Measurements from ENCODE around the gene SENP7. TPM values are rescaled to one million over a fixed set of nuclear protein-coding genes. Genes with fewer than 3 reads are reported as not detected.

SENP7 gene
- total and polyA plus RNA-seq, 2 donors (not counting 1 experiment from before 2014, with no cell fraction given), result 14.7 to 50.3 TPM

- Histone ChIP-seq H4K20me1 (ENCODE audit: control insufficient read depth, insufficient read depth, low read length, poor library complexity, severe bottlenecking) (no peaks in the 10 kb centered on the region), H3K4me3 (ENCODE audit: control extremely low read depth in 1 of 5, extremely low read depth in 1 of 5, insufficient read depth in 1 of 5, low read depth in 2 of 5, low read length in 4 of 5) (no peak overlapping the region), H3K4me1 (ENCODE audit: control insufficient read depth in 2 of 2, insufficient read depth in 2 of 2, low read length in 2 of 2) (no peaks in the 10 kb centered on the region), H3K36me3 (replicated peaks in 1 of 2; ENCODE audit: control extremely low read depth in 1 of 2, control insufficient read depth in 1 of 2, extremely low read depth in 1 of 2, insufficient read depth in 2 of 2, low read length in 1 of 2) (no peaks in the 10 kb centered on the region), H2AFZ (ENCODE audit: insufficient read depth, low read depth, low read length, poor library complexity, severe bottlenecking) (no peak overlapping the region), H3K9me3 (ENCODE audit: control extremely low read depth in 1 of 3, control insufficient read depth in 2 of 3, insufficient read depth in 1 of 3, low read length in 2 of 3) (peaks cover 0 to 4% (median 0%) of the 10 kb centered on the region in 3 donors), H3K4me2 (replicated peaks; ENCODE audit: low read depth, low read length, poor library complexity, severe bottlenecking) (no peak overlapping the region), H3K79me2 (ENCODE audit: control insufficient read depth, insufficient read depth, low read length) (no peaks in the 10 kb centered on the region), H3K27ac (ENCODE audit: low read length in 2 of 2) (no peak overlapping the region), H3K9ac (ENCODE audit: low read length) (no peak overlapping the region), H3K27me3 (replicated peaks in 1 of 4; ENCODE audit: control extremely low read depth in 1 of 4, control insufficient read depth in 3 of 4, insufficient read depth in 4 of 4, low read length in 3 of 4) (no peaks in the 10 kb centered on the region)
- ChIA-PET CTCF (no interaction called here), POLR2A (no interaction called here)
- peaks cover 11% of the 10 kb centered on the region for H3K27me3 Mint-ChIP-seq
- no peak for ATAC-seq (ENCODE audit: low read depth)
- no peaks in the 10 kb centered on the region for H3K9me3 Mint-ChIP-seq (ENCODE audit: insufficient read depth)
- DNase-seq, result no peak
- intact Hi-C loops (cut with micrococcal nuclease), result no loop called here
- no peak for TF ChIP-seq CTCF (IDR thresholded peaks at IDR 0.05)
- no peak for TF ChIP-seq EZH2 (IDR thresholded peaks at IDR 0.05; ENCODE audit: borderline replicate concordance, insufficient read depth, low read depth, low read length, poor library complexity, severe bottlenecking)
- H3K4me3 Mint-ChIP-seq, result no peak overlapping the region
- no CpG with 5 or more reads among the region's 2 CpGs for WGBS (ENCODE audit: insufficient coverage)
- H3K4me1 Mint-ChIP-seq, result no peaks in the 10 kb centered on the region
- no peak overlapping the region for H3K27ac Mint-ChIP-seq
Observed at GRCh38 chr3:101531473-101532086, 18.6 kb upstream of the SENP7 start.

- TF ChIP-seq CTCF (IDR thresholded peaks at IDR 0.05), result no peak
- no peak for TF ChIP-seq EZH2 (IDR thresholded peaks at IDR 0.05; ENCODE audit: borderline replicate concordance, insufficient read depth, low read depth, low read length, poor library complexity, severe bottlenecking)
- no peak overlapping the region for H3K4me2 ChIP-seq (replicated peaks; ENCODE audit: low read depth, low read length, poor library complexity, severe bottlenecking)
- Mint-ChIP-seq H3K9me3 (ENCODE audit: insufficient read depth) (no peaks in the 10 kb centered on the region), H3K4me1 (no peaks in the 10 kb centered on the region), H3K4me3 (no peak overlapping the region), H3K27ac (no peak overlapping the region), H3K27me3 (peaks cover 11% of the 10 kb centered on the region)
- H3K4me3 ChIP-seq (ENCODE audit: control extremely low read depth in 1 of 5, extremely low read depth in 1 of 5, insufficient read depth in 1 of 5, low read depth in 2 of 5, low read length in 4 of 5), result no peak overlapping the region
- peaks cover 0 to 5% (median 0%) of the 10 kb centered on the region in 3 donors for H3K9me3 ChIP-seq (ENCODE audit: control extremely low read depth in 1 of 3, control insufficient read depth in 2 of 3, insufficient read depth in 1 of 3, low read length in 2 of 3)
- intact Hi-C loops (cut with micrococcal nuclease), result no loop called here
- ATAC-seq (ENCODE audit: low read depth) (no peak), DNase-seq (no peak)
- H4K20me1 ChIP-seq (ENCODE audit: control insufficient read depth, insufficient read depth, low read length, poor library complexity, severe bottlenecking), result no peaks in the 10 kb centered on the region
- H3K27ac ChIP-seq (ENCODE audit: low read length in 2 of 2), result no peak overlapping the region
- no peak overlapping the region for H2AFZ ChIP-seq (ENCODE audit: insufficient read depth, low read depth, low read length, poor library complexity, severe bottlenecking)
- WGBS (ENCODE audit: insufficient coverage), result no CpG with 5 or more reads among the region's 2 CpGs
- no peak overlapping the region for H3K9ac ChIP-seq (ENCODE audit: low read length)
- no peaks in the 10 kb centered on the region for H3K79me2 ChIP-seq (ENCODE audit: control insufficient read depth, insufficient read depth, low read length)
- H3K4me1 ChIP-seq (ENCODE audit: control insufficient read depth in 2 of 2, insufficient read depth in 2 of 2, low read length in 2 of 2), result no peaks in the 10 kb centered on the region
- no peaks in the 10 kb centered on the region for H3K27me3 ChIP-seq (replicated peaks in 1 of 4; ENCODE audit: control extremely low read depth in 1 of 4, control insufficient read depth in 3 of 4, insufficient read depth in 4 of 4, low read length in 3 of 4)
- ChIA-PET CTCF (no interaction called here), POLR2A (no interaction called here)
- H3K36me3 ChIP-seq (replicated peaks in 1 of 2; ENCODE audit: control extremely low read depth in 1 of 2, control insufficient read depth in 1 of 2, extremely low read depth in 1 of 2, insufficient read depth in 2 of 2, low read length in 1 of 2), result no peaks in the 10 kb centered on the region
Observed at GRCh38 chr3:101530686-101531047, 17.7 kb upstream of the SENP7 start.

Data from B cell (primary cell).